GM10266 (cell line): ENCODE results near the gene EML6.

Source experiments
- DNase-seq: peaks from one replicate; pipeline ENCODE4 v3.0.0; 2012; ENCODE audit errors: extremely low spot score
- TF ChIP-seq, protein P1 (sequence below): IDR thresholded peaks from 2 replicates; pipeline ENCODE4 v1.5.1; 2012; ENCODE audit warnings: mild to moderate bottlenecking, low read depth; ENCODE audit not compliant: control insufficient read depth, insufficient read depth; ENCODE audit errors: missing control alignments

EML6 gene

DNA sequence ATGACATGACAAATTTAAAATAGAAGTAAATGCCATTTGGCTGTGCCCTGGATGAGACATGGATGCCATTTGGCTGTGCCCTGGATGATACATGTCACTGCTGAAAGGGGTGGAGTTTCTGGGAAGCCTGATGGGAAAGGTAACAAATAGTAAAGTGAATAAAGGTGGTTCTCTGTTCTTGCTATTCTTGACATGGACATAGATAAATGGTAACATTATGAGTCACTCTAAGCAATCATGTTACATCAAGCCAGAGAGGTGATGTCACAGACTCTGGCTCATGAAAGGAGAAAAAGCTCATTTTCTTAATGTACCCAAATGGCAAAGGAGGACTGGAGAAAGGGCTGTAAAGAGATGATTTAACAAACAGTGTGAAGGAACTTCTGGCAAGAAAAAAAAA lies 86.4 kb downstream of the EML6 start:
- TF ChIP-seq, protein P1, sequence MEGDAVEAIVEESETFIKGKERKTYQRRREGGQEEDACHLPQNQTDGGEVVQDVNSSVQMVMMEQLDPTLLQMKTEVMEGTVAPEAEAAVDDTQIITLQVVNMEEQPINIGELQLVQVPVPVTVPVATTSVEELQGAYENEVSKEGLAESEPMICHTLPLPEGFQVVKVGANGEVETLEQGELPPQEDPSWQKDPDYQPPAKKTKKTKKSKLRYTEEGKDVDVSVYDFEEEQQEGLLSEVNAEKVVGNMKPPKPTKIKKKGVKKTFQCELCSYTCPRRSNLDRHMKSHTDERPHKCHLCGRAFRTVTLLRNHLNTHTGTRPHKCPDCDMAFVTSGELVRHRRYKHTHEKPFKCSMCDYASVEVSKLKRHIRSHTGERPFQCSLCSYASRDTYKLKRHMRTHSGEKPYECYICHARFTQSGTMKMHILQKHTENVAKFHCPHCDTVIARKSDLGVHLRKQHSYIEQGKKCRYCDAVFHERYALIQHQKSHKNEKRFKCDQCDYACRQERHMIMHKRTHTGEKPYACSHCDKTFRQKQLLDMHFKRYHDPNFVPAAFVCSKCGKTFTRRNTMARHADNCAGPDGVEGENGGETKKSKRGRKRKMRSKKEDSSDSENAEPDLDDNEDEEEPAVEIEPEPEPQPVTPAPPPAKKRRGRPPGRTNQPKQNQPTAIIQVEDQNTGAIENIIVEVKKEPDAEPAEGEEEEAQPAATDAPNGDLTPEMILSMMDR, result no peak
- no peak for DNase-seq

DNA sequence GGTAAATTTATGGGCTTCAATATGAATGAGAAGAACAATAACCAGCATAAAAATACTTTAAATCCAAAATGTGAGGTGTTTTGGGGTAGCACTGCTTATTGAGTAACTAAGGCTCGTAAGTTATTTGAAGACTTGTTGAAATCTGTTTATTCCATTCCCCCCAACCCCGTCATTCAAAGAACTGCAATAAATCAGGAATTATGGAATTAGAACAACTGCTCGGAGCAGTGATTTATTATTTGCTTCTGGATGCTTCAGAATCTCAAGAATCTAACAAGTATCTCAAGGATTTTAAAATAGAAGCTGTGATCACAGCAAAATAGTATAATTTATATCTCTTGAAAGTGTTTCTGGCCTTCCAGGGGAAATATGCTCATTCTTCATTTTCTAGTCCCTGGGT lies 86.8 kb downstream of the EML6 start:
- no peak for DNase-seq
- TF ChIP-seq, protein P1, result no peak

DNA sequence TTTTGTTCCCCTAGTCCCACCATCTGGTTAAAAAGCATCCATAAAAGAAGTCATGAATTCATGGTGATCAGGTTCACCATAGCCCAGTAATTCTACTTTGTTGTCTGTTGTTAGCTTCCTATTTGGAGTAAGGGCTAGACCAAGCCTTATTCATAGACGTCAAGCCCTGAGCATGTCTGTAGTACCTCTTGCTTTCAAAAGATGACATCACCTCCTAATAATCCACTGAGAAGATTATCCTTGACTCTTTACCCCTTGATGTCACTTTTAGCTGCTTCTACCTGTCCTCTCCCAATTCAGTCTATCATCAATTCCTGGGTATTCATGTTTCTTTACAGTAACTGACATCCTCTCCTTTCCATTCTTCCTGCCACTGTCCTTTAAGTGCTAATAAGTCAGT lies 90.1 kb downstream of the EML6 start:
- DNase-seq, result no peak
- TF ChIP-seq, protein P1, result no peak

DNA sequence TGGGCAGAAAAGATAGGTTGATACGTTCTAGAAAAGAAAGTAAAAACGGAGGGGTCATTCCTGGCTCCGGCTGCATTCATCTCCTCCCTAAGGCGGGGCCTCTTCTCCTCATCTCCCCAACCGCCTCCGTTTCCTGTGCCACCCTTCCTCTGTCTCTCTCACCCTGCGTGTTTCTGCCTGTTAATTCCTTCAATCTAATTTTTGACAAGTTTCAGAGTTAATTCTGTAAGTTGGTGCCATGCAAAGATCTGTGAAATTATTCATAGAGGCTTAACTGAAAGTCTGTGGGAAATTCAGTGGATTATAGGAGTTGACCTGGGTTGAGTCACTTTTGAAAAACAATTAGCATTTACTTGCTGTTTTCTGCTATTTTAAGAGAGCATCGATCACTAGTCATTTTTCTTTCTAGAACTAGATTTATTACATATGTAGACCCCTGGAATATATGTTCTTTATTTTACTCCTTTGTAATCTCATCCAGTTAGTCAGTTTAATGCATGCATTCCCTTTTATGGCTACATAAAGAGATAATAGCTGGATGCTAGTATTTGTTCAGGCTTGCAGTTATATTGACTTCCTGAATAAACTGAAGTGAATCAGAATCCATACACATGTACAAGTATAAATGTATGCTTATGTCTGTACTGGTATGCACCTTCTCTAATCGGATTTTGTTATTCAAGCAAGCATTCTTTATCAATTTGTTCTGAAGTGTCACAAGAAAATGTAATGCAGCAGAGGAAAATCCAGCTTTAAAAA lies 91.1 kb downstream of the EML6 start:
- DNase-seq, result no peak

DNA sequence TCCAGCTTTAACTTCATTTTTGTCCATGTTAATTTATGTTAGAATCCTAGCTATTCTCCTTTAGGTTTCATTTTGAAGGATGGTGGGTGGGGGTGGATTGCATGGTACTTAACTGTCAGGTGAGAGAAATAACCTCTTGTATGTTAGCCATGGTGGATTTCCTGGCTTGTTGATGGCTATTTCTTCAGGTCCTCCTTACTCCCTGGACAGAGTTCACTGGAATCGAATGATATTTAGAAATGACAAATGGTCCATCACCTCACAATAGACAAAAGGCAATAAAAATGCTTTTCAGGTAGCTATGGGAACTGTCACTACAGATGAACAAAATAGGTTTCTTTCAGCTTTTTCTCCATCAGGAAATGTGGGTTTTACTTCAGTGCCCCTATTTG lies 91.7 kb downstream of the EML6 start:
- TF ChIP-seq, protein P1, result no peak
- no peak for DNase-seq

More for the DNA sequence above, 91.1 kb downstream of the EML6 start:
- TF ChIP-seq, protein P1, result no peak

DNA sequence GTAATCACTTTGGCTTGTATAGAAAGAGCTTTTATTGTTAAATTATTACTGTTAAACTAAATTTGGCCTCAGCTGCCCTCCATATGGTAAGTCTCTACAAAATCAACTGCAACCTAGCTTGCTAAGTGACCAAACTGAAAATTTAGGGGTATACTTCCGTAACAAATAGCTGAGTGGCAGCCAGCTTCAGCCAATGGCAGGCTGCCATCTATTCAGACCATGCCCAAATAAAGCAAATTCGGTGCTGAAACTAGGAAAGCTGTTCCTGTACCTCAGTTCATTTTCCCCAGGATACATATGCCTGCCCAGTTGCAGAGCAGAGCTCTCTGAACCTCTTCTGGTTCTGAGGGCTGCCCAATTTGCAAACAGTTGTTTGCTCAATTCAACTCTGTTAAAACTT lies 94.8 kb downstream of the EML6 start:
- TF ChIP-seq, protein P1, result no peak
- DNase-seq, result no peak

DNA sequence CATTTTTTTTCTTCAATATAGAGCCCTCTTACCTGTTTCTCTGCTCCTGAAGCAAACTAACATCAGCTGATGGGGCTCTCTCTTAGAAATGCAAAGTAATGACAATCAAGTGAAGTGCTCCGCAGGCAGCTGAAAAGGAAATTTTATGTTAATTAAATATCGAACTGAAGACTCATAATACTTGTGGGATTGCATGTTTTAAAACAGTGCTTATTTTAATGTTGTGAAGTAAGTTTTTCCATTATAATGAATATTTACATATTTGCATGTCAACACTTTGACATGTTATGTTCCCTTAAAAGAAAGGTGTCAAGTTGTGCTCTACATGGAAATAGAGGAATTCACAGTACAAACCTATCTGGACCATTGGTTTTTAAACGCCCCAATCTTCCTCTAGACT lies 97.1 kb downstream of the EML6 start:
- no peak for DNase-seq
- TF ChIP-seq, protein P1, result no peak
